HT-29 (cell line): ENCODE results near the gene SDF2. TPM values are rescaled to one million over a fixed set of nuclear protein-coding genes. Genes with fewer than 3 reads are reported as not detected.
A peak's percentile ranks its signal among the peaks of the same experiment; 100 is the strongest.
"Not testable (repeated sequence)": the region's sequence is repeated elsewhere in the genome, so short reads cannot be mapped to it uniquely, and the experiment has no call there.

ENCODE experiments used
- DNase-seq: peaks from one replicate; pipeline ENCODE4 v3.0.0-alpha.2; 2015; ENCODE audit warnings: low spot score
- total RNA-seq: library from RNA; depleted of rRNA; stranded (reverse); fragments of >200 nt; shearing (Covaris generic); gene quantifications from 2 replicates; pipeline ENCODE4 v1.2.3, GENCODE V29; 2014

SDF2 gene
- total RNA-seq, 1 experiment from 2014 or later, result 50.7 TPM

GRCh38 chr17:28685366-28685765, 23.7 kb upstream of the SDF2 start:
- DNase-seq, result no peak

- DNase-seq, result peak; percentile 46
Measured at GRCh38 chr17:28684963-28685362, 23.3 kb upstream of the SDF2 start.

- no peak for DNase-seq
Measured at GRCh38 chr17:28682655-28683054, 20.9 kb upstream of the SDF2 start.

- DNase-seq, result peak; percentile 35
Measured at GRCh38 chr17:28675980-28676379, 14.3 kb upstream of the SDF2 start.

GRCh38 chr17:28675490-28675889, 13.8 kb upstream of the SDF2 start:
- DNase-seq, result no peak

- DNase-seq, result no peak
Measured at GRCh38 chr17:28669918-28670317, 8.2 kb upstream of the SDF2 start.

GRCh38 chr17:28667870-28668269, 6.2 kb upstream of the SDF2 start:
- no peak for DNase-seq

- DNase-seq, result no peak
Measured at GRCh38 chr17:28665994-28666393, 4.3 kb upstream of the SDF2 start.

- DNase-seq, result no peak
Measured at GRCh38 chr17:28663723-28664122, 2.0 kb upstream of the SDF2 start.

GRCh38 chr17:28662527-28662829, 772 bp upstream of the SDF2 start:
- DNase-seq, result no peak

- not testable (repeated sequence) for DNase-seq
Measured at GRCh38 chr17:28659497-28659881, 2.2 kb downstream of the SDF2 start.

- not testable (repeated sequence) for DNase-seq
Measured at GRCh38 chr17:28658766-28659496, 2.8 kb downstream of the SDF2 start.

GRCh38 chr17:28658342-28658741, 3.4 kb downstream of the SDF2 start:
- DNase-seq, result not testable (repeated sequence)

GRCh38 chr17:28657756-28658155, 4.0 kb downstream of the SDF2 start:
- DNase-seq, result no peak

- no peak for DNase-seq
Measured at GRCh38 chr17:28655160-28655559, 6.5 kb downstream of the SDF2 start.

- no peak for DNase-seq
Measured at GRCh38 chr17:28648698-28649097, 13.0 kb downstream of the SDF2 start.

- DNase-seq, result no peak
Measured at GRCh38 chr17:28646039-28646754, 15.5 kb downstream of the SDF2 start.

GRCh38 chr17:28645576-28645939, 16.1 kb downstream of the SDF2 start:
- DNase-seq, result no peak

- DNase-seq, result peak; percentile 94
Measured at GRCh38 chr17:28644787-28645575, 16.7 kb downstream of the SDF2 start, which contains the start of gene BLTP2. BLTP2 (minus strand) TSS chr17:28645158; CDS start chr17:28645056, 102 bp downstream.

- DNase-seq, result peak; percentile 73
Measured at GRCh38 chr17:28643983-28644786, 17.5 kb downstream of the SDF2 start.

GRCh38 chr17:28641579-28641978, 20.1 kb downstream of the SDF2 start:
- DNase-seq, result no peak

GRCh38 chr17:28635506-28635905, 26.2 kb downstream of the SDF2 start:
- DNase-seq, result no peak
